RPMI8226 (cell line): Measurements from ENCODE around the gene PTPN14.

ENCODE experiments used
- DNase-seq: peaks from one replicate; pipeline ENCODE4 v3.0.0-alpha.2; 2015

The PTPN14 gene

GRCh38 chr1:214386747-214387146 is 164.7 kb downstream of the PTPN14 start:
- DNase-seq, result no peak

- no peak for DNase-seq
Observed at GRCh38 chr1:214386333-214386732, 165.1 kb downstream of the PTPN14 start.

GRCh38 chr1:214385428-214385827 is 166.0 kb downstream of the PTPN14 start:
- DNase-seq, result no peak

GRCh38 chr1:214384373-214385079 is 166.9 kb downstream of the PTPN14 start:
- DNase-seq, result no peak

GRCh38 chr1:214383381-214384372 is 167.7 kb downstream of the PTPN14 start:
- DNase-seq, result no peak

GRCh38 chr1:214380986-214381695 is 170.3 kb downstream of the PTPN14 start:
- no peak for DNase-seq

- no peak for DNase-seq
Observed at GRCh38 chr1:214380396-214380795, 171.0 kb downstream of the PTPN14 start.

GRCh38 chr1:214379236-214379970 is 172.0 kb downstream of the PTPN14 start:
- no peak for DNase-seq

- DNase-seq, result no peak
Observed at GRCh38 chr1:214378492-214378891, 172.9 kb downstream of the PTPN14 start.

- no peak for DNase-seq
Observed at GRCh38 chr1:214377886-214378285, 173.5 kb downstream of the PTPN14 start.

- no peak for DNase-seq
Observed at GRCh38 chr1:214377485-214377884, 173.9 kb downstream of the PTPN14 start.

GRCh38 chr1:214372092-214372491 is 179.3 kb downstream of the PTPN14 start:
- no peak for DNase-seq

- DNase-seq, result no peak
Observed at GRCh38 chr1:214370615-214371014, 180.8 kb downstream of the PTPN14 start.

GRCh38 chr1:214369364-214369763 is 182.0 kb downstream of the PTPN14 start:
- DNase-seq, result no peak

- DNase-seq, result no peak
Observed at GRCh38 chr1:214367841-214368240, 183.6 kb downstream of the PTPN14 start.

- DNase-seq, result no peak
Observed at GRCh38 chr1:214364786-214365295, 186.6 kb downstream of the PTPN14 start.

GRCh38 chr1:214364386-214364785 is 187.0 kb downstream of the PTPN14 start:
- DNase-seq, result no peak

- DNase-seq, result no peak
Observed at GRCh38 chr1:214363386-214363785, 188.0 kb downstream of the PTPN14 start.

- no peak for DNase-seq
Observed at GRCh38 chr1:214362188-214362882, 189.1 kb downstream of the PTPN14 start.

- DNase-seq, result no peak
Observed at GRCh38 chr1:214361636-214362035, 189.8 kb downstream of the PTPN14 start.

- DNase-seq, result no peak
Observed at GRCh38 chr1:214360525-214361164, 190.8 kb downstream of the PTPN14 start.
